Thymus (tissue), 11 donors: ENCODE measurements around the gene PRKCA. TPM values are rescaled to one million over a fixed set of nuclear protein-coding genes. Genes with fewer than 3 reads are reported as not detected.

Experiments
- DNase-seq, 9 donors: peaks; one replicate each; pipeline ENCODE4 v3.0.0-alpha.2; 2013; ENCODE audit warnings: low spot score in 9 of 9, low read depth in 6 of 9, missing footprints in 1 of 9
- H3K27ac ChIP-seq, 2 donors: one replicate each; pipeline ENCODE4 v1.5.1; 2013; ENCODE audit warnings: control low read depth in 1 of 2, low read depth in 1 of 2, low read length in 1 of 2, mild to moderate bottlenecking in 1 of 2, moderate library complexity in 1 of 2
- H3K27me3 ChIP-seq, 2 donors: one replicate each; pipeline ENCODE4 v1.5.1; 2013; ENCODE audit warnings: low read length in 1 of 2; ENCODE audit not compliant: control insufficient read depth in 2 of 2, insufficient read depth in 1 of 2
- H3K36me3 ChIP-seq, 2 donors: one replicate each; pipeline ENCODE4 v1.5.1; 2013; ENCODE audit warnings: low read length in 1 of 2, mild to moderate bottlenecking in 1 of 2, moderate library complexity in 1 of 2; ENCODE audit not compliant: control insufficient read depth in 2 of 2, insufficient read depth in 2 of 2
- H3K4me1 ChIP-seq, 2 donors: one replicate each; pipeline ENCODE4 v1.5.1; 2013; ENCODE audit warnings: low read length in 2 of 2; ENCODE audit not compliant: control insufficient read depth in 2 of 2, insufficient read depth in 2 of 2
- H3K4me3 ChIP-seq, 2 donors: one replicate each; pipeline ENCODE4 v1.5.1; 2013; ENCODE audit warnings: low read length in 2 of 2, control low read depth in 1 of 2, mild to moderate bottlenecking in 1 of 2
- H3K9me3 ChIP-seq, 2 donors: one replicate each; pipeline ENCODE4 v1.5.1; 2013; ENCODE audit warnings: low read length in 1 of 2, mild to moderate bottlenecking in 1 of 2; ENCODE audit not compliant: control insufficient read depth in 2 of 2, insufficient read depth in 1 of 2
- WGBS: extraction: QIAGEN DNeasy Blood & Tissue Kit; methylation state at CpG from one replicate; pipeline ENCODE4 v1.1.7; 2013; 5-methylcytosine and 5-hydroxymethylcytosine counted together
- polyA plus RNA-seq: library from polyadenylated mRNA; stranded (reverse); fragments of 200-250 nt; gene quantifications from one replicate; pipeline ENCODE4 v1.2.3, GENCODE V29; 2013
- total RNA-seq: library from RNA; stranded (reverse); fragments of 120-200 nt; gene quantifications from one replicate; pipeline ENCODE4 v1.2.4, GENCODE V29; 2013
- donor health status: healthy.

PRKCA gene
- total and polyA plus RNA-seq, 2 donors, result 2.7 to 3.2 TPM

DNA sequence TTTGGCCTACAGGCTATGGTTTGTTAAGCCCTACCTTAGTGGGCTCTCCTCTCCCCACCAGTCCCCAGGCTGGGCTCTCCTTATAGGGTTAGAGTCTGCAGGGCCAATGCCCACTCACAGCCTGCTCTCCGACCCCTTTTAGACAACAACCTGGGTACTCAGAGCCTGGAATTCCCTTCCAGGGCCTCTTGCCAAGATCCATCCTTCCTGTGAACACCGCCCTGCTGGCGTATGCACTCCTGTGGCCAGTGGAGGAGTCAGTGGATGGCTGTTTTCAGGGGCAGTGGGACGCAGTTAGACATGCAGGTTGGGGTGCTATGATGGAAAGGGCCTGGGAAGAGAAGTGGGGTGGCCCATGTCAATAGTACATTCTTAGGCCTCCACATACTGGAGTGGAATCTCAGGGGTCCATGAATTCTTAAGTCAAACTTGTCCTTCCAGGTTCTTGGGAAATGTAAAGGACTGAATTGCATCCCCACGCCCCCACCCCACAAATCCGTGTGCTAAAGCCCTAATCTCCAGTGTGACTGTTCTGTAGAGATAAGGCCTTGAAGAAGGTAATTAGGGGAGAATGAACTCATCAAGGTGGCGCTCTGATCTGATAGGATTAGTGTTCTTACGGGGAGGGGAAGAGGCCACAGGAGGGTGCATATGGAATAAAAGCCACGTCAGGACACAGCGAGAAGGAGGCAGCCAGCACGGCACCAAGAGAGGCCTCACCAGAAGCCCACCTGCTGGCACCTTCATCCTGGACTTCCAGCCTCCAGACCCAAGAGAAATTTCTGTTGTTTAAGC is 450.9 kb downstream of the PRKCA start:
- no peaks in the 10 kb centered on the region for H3K27me3 ChIP-seq
- no peak for DNase-seq
- 98% methylated on average over 11 of the region's 11 CpGs for WGBS
- no peaks in the 10 kb centered on the region for H3K9me3 ChIP-seq
- no peak overlapping the region for H3K4me3 ChIP-seq
- no peaks in the 10 kb centered on the region for H3K36me3 ChIP-seq
- H3K4me1 ChIP-seq, result no peaks in the 10 kb centered on the region
- H3K27ac ChIP-seq, result no peak overlapping the region

GRCh38 chr17:66755101-66755943 is 452.9 kb downstream of the PRKCA start:
- no peaks in the 10 kb centered on the region for H3K27me3 ChIP-seq
- no peaks in the 10 kb centered on the region for H3K36me3 ChIP-seq
- H3K4me3 ChIP-seq, result no peak overlapping the region
- H3K27ac ChIP-seq, result no peak overlapping the region
- no peak for DNase-seq
- no peaks in the 10 kb centered on the region for H3K4me1 ChIP-seq
- H3K9me3 ChIP-seq, result no peaks in the 10 kb centered on the region
- WGBS, result 92% methylated on average over 18 of the region's 18 CpGs

- Histone ChIP-seq H3K36me3 (no peaks in the 10 kb centered on the region), H3K4me1 (no peaks in the 10 kb centered on the region), H3K27me3 (no peaks in the 10 kb centered on the region), H3K27ac (no peak overlapping the region), H3K9me3 (no peaks in the 10 kb centered on the region), H3K4me3 (no peak overlapping the region)
- WGBS, result 92% methylated on average over 10 of the region's 10 CpGs
- no peak for DNase-seq
Measured at GRCh38 chr17:66755944-66756290, 453.5 kb downstream of the PRKCA start.

DNA sequence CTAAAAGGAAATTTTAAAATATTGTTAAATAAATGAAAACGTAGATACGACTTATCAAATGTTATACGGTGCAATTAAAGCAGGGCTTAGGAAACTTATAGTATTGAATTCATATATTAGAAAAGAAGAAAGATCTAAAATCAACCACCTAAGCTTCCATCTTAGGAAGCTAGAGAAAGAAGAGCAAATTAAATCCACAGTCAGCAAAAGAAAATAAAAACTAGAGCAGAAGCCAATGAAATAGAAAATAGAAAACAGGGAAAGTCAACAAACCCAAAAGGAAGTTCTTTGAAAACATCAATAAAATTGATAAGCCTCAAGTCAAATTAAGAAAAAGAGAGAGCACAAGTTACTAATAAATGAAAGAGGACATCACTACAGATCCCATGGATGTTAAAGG is 457.9 kb downstream of the PRKCA start:
- Histone ChIP-seq H3K36me3 (no peaks in the 10 kb centered on the region), H3K4me1 (no peaks in the 10 kb centered on the region), H3K27me3 (no peaks in the 10 kb centered on the region), H3K9me3 (no peaks in the 10 kb centered on the region), H3K4me3 (no peak overlapping the region), H3K27ac (no peak overlapping the region)
- DNase-seq, result no peak
- 97% methylated on average over 3 of the region's 3 CpGs for WGBS

GRCh38 chr17:66762276-66762675 is 459.9 kb downstream of the PRKCA start:
- H3K4me1 ChIP-seq, result no peaks in the 10 kb centered on the region
- WGBS, result 89% methylated on average over 6 of the region's 6 CpGs
- no peaks in the 10 kb centered on the region for H3K36me3 ChIP-seq
- no peaks in the 10 kb centered on the region for H3K9me3 ChIP-seq
- DNase-seq, result peak in 2 of 9 donors; percentile 1 to 16
- H3K4me3 ChIP-seq, result no peak overlapping the region
- H3K27ac ChIP-seq, result no peak overlapping the region
- H3K27me3 ChIP-seq, result no peaks in the 10 kb centered on the region

DNA sequence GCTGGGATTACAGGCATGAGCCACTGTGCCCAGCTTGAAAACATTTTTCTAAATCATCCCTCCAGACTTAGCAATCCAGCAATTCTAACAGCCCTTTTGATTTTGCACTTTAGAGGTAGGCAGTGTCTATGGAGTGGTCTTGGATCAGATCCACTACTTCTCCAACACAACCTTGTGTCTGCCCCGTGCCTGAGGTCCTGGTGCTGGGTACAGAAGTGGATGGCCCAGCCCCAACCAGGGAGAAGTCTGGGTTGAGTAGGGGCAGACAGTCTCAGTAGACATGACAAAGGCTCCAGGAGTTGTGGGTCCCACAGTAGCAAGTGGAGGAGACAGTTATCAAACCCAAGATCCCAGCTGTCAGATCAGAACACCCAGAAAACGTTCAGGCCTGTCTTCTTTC is 460.6 kb downstream of the PRKCA start:
- no peaks in the 10 kb centered on the region for H3K27me3 ChIP-seq
- H3K4me1 ChIP-seq, result no peaks in the 10 kb centered on the region
- H3K36me3 ChIP-seq, result no peaks in the 10 kb centered on the region
- no peak for DNase-seq
- H3K4me3 ChIP-seq, result no peak overlapping the region
- H3K9me3 ChIP-seq, result no peaks in the 10 kb centered on the region
- 89% methylated on average over 2 of the region's 2 CpGs for WGBS
- H3K27ac ChIP-seq, result no peak overlapping the region

DNA sequence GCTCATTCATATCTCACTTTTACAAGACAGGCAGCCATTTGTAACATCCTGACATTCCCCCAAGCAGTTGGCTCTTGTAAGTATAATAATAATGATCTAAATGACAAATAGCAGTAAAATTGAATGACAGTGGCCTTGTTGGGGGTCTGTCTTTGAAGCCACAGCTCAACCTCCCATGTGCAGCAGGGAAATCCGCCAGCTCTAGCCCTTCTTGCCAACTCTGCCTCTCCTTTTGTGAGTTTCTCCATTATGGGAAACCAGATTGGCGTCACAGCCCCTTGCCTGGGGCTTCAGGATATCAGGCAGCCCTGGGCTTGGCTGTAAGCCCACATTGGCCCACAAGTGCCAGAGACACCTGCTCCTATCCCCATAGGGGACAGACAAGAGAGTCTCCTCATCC is 462.1 kb downstream of the PRKCA start:
- Histone ChIP-seq H3K36me3 (no peaks in the 10 kb centered on the region), H3K4me1 (no peaks in the 10 kb centered on the region), H3K4me3 (no peak overlapping the region), H3K27me3 (no peaks in the 10 kb centered on the region), H3K9me3 (no peaks in the 10 kb centered on the region), H3K27ac (no peak overlapping the region)
- no peak for DNase-seq
- 94% methylated on average over 2 of the region's 2 CpGs for WGBS

- Histone ChIP-seq H3K27me3 (no peaks in the 10 kb centered on the region), H3K27ac (no peak overlapping the region), H3K4me3 (no peak overlapping the region), H3K4me1 (no peaks in the 10 kb centered on the region), H3K36me3 (no peaks in the 10 kb centered on the region), H3K9me3 (no peaks in the 10 kb centered on the region)
- DNase-seq, result no peak
- WGBS, result 98% methylated on average over 3 of the region's 3 CpGs
Measured at GRCh38 chr17:66767154-66767933, 464.9 kb downstream of the PRKCA start.

GRCh38 chr17:66769911-66770310 is 467.5 kb downstream of the PRKCA start:
- H3K27me3 ChIP-seq, result no peaks in the 10 kb centered on the region
- H3K9me3 ChIP-seq, result no peaks in the 10 kb centered on the region
- H3K4me3 ChIP-seq, result no peak overlapping the region
- H3K27ac ChIP-seq, result no peak overlapping the region
- H3K36me3 ChIP-seq, result no peaks in the 10 kb centered on the region
- 87% methylated on average over 1 of the region's 1 CpG for WGBS
- no peaks in the 10 kb centered on the region for H3K4me1 ChIP-seq
- DNase-seq, result no peak
